Pulmonary artery endothelial cell (primary cell): ENCODE data around the gene MAP7D1. TPM values are rescaled to one million over a fixed set of nuclear protein-coding genes. Genes with fewer than 3 reads are reported as not detected.
A peak's percentile ranks its signal among the peaks of the same experiment; 100 is the strongest.
"Not testable (repeated sequence)": the region's sequence is repeated elsewhere in the genome, so short reads cannot be mapped to it uniquely, and the experiment has no call there.

Experiments used
- DNase-seq: peaks from one replicate; pipeline ENCODE4 v3.0.0-alpha.2; 2011; ENCODE audit warnings: low read depth, low spot score
- total RNA-seq: library from RNA; depleted of rRNA; stranded (reverse); fragments of >200 nt; gene quantifications from 2 replicates; pipeline ENCODE4 v1.2.3, GENCODE V29; 2014

Gene MAP7D1
- total RNA-seq, 1 donor from 2014 or later = 77.1 TPM

- no peak for DNase-seq
Measured at GRCh38 chr1:36199934-36200741, 44.2 kb downstream of the MAP7D1 start.

- no peak for DNase-seq
Measured at GRCh38 chr1:36203027-36203553, 47.1 kb downstream of the MAP7D1 start.

- DNase-seq = no peak
Measured at GRCh38 chr1:36203554-36204346, 47.8 kb downstream of the MAP7D1 start.

GRCh38 chr1:36204347-36204909, 48.5 kb downstream of the MAP7D1 start:
- no peak for DNase-seq

GRCh38 chr1:36206323-36206858, 50.4 kb downstream of the MAP7D1 start:
- DNase-seq = no peak

GRCh38 chr1:36207339-36207738, 51.4 kb downstream of the MAP7D1 start:
- DNase-seq = no peak

- no peak for DNase-seq
Measured at GRCh38 chr1:36208978-36209703, 53.2 kb downstream of the MAP7D1 start.

GRCh38 chr1:36211307-36211706, 55.3 kb downstream of the MAP7D1 start:
- DNase-seq = no peak

- no peak for DNase-seq
Measured at GRCh38 chr1:36211841-36212240, 55.9 kb downstream of the MAP7D1 start.

GRCh38 chr1:36212782-36213181, 56.8 kb downstream of the MAP7D1 start:
- DNase-seq = no peak

GRCh38 chr1:36217670-36218069, 61.7 kb downstream of the MAP7D1 start:
- DNase-seq = no peak

GRCh38 chr1:36221901-36222300, 65.9 kb downstream of the MAP7D1 start:
- not testable (repeated sequence) for DNase-seq

GRCh38 chr1:36222481-36223380, 66.8 kb downstream of the MAP7D1 start:
- no peak for DNase-seq

- DNase-seq = no peak
Measured at GRCh38 chr1:36223381-36223995, 67.5 kb downstream of the MAP7D1 start.

- peak; percentile 99 for DNase-seq
Measured at GRCh38 chr1:36223996-36224536, 68.1 kb downstream of the MAP7D1 start, which contains the start of gene THRAP3. Gene THRAP3, plus strand, starts transcription at chr1:36224443. Its CDS starts 58,121 bp downstream, at chr1:36282564.

GRCh38 chr1:36224537-36225282, 68.8 kb downstream of the MAP7D1 start:
- no peak for DNase-seq

GRCh38 chr1:36225283-36225899, 69.4 kb downstream of the MAP7D1 start:
- no peak for DNase-seq

GRCh38 chr1:36230279-36230678, 74.3 kb downstream of the MAP7D1 start:
- DNase-seq = not testable (repeated sequence)
